ENCODE measurements around the gene ARL8B.

- TF ChIP-seq EZH2 (IDR thresholded peaks at IDR 0.05; ENCODE audit: borderline replicate concordance, low read depth, low read length, poor library complexity, severe bottlenecking) (no peak), CTCF (conservative IDR thresholded peaks at IDR 0.05; ENCODE audit: low read depth, low read length) (no peak)
Measured at GRCh38 chr3:5086708-5087107, 35.4 kb upstream of the ARL8B start.
